Suprapubic skin (tissue), 4 donors: ENCODE results near the gene RCBTB2.

Experiments
- CTCF ChIP-seq, 2 donors: fragments of 200-600 bp in 1 of 2; fragments of 450-650 bp in 1 of 2; sonication (generic) in 1 of 2; IDR thresholded peaks; one replicate each; pipeline ENCODE4 v1.5.1; 2016 to 2019; ENCODE audit warnings: antibody characterized with exemption in 2 of 2, mild to moderate bottlenecking in 1 of 2, moderate library complexity in 1 of 2
- EP300 ChIP-seq: sonication (generic); formaldehyde crosslinking; IDR thresholded peaks from one replicate; pipeline ENCODE4 v1.6.1; 2017; ENCODE audit warnings: antibody characterized with exemption
- POLR2AphosphoS5 ChIP-seq, 3 donors: sonication (generic); formaldehyde crosslinking; IDR thresholded peaks; one replicate each; pipeline ENCODE4 v1.6.1; 2017; ENCODE audit warnings: antibody characterized with exemption in 3 of 3

GRCh38 chr13:48542138-48542537, 9.3 kb upstream of the RCBTB2 start:
- no peak for TF ChIP-seq CTCF (IDR thresholded peaks at IDR 0.05)
- no peak for TF ChIP-seq EP300
- no peak for TF ChIP-seq POLR2AphosphoS5 (IDR thresholded peaks at IDR 0.05)
